GM19035 (cell line): ENCODE data around the gene SEPHS1.
A peak's percentile ranks its signal among the peaks of the same experiment; 100 is the strongest.
"Not testable (repeated sequence)": the region's sequence is repeated elsewhere in the genome, so short reads cannot be mapped to it uniquely, and the experiment has no call there.

Experiments used
- ATAC-seq: cut with Tn5 transposase; IDR thresholded peaks from one replicate; pipeline ENCODE4 v1.9.1; 2021; ENCODE audit not compliant: unreplicated experiment

SEPHS1 gene

DNA sequence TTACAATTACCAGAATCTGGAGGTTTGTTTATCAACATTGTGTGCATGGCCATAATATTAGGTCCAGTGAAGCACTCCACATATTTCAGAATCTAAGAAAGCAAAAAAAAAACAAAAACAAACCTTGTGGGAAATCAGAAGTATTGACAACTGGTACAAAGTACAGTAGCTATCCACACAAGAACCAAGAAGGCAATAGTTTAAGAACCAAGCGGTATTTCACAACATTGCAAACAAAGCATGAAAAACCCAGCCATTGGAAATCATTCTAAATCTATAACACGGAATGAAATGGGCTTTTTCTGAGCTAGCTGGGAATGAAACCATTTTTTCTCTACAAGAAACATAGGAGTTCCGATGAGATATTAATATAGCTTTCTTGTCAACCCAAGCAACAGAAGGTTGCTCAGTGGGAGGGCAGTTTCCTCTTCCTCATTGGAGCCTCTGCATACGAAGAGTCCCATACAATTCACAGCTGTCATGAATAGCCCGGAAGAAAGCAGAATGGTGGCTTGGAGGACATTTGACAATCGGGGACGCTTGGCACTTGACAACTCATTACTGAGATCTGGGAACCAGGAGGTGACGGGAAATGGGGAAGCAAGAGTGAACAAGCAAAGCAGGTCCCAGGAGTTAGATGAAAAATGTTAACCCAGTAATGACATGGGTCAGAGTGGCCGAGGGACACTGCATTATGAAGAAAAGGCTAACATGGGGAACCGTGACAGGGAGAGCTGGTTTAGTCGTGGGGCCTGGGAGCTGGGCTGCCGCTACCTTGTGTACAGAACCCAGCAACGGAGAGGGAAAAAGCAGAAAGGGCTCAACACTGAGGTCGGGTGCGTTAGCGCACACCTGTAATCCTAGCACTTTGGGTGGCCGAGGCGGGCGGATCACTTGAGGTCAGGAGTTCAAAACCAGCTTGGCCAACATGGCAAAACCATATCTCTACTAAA, 56.0 kb downstream of the SEPHS1 start:
- ATAC-seq: no peak

DNA sequence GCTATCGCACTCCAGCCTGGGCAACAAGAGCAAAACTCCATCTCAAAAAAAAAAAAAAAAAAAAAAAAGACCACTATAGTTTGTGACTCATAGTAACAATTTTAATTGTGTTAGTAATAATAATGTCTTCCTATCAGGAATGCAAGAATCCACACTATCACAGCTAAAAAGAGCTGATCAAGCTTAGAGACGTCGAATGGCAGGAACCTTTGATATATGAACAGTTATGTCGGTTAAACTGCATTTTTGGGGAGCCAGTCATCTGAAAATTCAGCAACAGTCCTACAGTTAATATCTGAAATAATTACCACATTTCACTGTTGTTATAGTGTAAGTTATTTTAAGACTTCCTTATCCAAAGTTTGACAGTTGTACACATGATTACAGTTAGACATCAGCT, 57.0 kb downstream of the SEPHS1 start:
- ATAC-seq: no peak

DNA sequence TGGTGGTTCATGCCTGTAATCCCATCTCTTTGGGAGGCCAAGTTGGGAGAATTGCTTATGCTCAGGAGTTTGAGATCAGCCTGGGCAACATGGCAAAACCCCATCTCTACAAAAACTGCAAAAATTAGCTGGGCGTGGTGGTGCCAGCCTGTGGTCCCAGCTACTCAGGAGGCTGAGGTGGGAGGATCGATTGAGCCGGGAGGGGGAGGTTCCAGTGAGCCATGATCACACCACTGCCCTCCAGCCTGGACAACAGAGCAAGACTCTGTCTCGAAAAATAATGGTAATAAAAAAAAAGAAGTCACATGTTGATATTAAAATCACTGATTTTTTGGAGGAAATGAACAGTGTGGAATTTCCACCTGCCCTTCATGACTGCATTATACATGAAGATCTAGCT, 64.0 kb downstream of the SEPHS1 start:
- ATAC-seq: no peak

DNA sequence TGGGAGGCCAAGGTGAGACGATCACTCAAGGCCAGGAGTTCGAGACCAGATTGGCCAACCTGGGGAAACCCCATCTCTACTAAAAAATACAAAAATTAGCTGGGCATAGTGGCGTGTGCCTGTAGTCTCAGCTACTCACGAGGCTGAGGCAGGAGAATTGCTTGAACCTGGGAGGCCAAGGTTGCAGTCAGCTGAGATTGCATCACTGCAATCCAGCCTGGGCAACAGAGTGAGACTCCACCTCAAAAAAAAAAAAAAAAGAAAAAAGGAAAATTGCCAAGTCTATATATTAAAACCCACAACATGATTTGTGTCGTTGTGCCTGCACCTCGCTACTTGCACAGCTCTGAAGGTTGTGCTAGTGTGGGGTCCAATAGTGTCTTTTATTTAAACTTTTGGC, 65.7 kb downstream of the SEPHS1 start:
- not testable (repeated sequence) for ATAC-seq

DNA sequence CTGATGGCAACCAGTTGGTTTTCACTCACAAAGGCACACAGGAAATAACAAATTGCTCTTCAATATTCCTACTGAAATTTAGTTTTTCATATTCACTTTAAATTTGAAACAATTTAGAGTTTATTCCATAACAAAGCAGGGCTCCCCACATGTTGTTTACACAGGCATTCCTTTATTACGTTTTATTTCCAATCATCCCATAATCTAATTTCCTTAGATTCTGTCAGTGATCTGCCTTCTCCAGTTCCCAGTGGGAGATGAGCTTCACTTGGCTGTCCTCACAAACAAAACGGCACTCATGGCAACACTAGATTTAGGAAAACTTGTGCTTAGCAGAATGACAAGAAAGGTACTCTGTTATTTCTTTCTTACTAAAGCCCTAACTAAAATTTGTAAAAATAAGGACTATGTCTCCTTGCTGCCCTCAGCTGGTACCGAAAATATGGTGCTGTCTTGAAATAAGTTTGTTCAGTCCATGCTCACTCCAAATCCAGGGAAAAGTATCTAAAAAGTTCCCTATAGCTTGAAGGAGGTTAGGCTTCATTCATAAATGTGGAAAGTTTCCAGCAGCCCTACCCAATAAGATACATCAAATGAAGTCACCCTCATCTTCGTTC, 71.2 kb downstream of the SEPHS1 start:
- ATAC-seq: no peak

DNA sequence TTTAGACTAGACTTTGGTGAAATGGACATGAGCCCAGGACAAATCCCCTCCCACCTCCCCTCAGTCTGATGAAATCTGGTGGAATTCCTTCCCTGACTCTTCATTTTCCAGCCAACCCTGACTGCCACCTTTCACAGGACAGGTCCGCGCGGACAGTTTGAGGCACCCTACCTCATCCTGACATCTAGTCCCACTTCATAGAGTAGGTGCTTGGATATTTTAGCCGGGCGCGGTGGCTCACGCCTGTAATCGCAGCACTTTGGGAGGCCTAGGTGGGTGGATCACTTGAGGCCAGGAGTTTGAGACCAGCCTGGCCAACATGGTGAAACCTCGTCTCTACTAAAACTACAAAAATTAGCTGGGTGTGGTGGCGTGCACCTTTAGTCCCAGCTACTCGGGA, 71.9 kb downstream of the SEPHS1 start:
- ATAC-seq: not testable (repeated sequence)

DNA sequence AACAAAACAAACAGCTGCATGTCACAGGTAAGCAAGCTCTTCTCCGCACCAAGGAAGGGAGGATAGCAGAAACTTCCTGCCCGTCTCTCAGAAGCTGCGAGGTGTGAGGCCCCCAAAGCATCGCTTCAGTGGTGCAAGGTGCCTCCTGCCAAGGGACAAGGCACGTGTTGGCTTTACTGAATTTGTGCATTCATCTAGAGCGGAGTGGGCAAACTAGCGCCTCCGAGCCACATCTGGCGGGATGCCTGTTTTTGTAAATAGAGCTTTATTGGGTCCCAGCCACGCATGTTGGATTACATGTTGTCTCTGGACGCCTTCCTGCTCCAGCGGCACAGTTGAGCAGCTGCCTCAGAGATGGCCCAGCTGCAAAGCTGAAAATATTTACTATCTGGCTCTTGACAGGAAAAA, 75.9 kb downstream of the SEPHS1 start:
- peak; percentile 46 for ATAC-seq

DNA sequence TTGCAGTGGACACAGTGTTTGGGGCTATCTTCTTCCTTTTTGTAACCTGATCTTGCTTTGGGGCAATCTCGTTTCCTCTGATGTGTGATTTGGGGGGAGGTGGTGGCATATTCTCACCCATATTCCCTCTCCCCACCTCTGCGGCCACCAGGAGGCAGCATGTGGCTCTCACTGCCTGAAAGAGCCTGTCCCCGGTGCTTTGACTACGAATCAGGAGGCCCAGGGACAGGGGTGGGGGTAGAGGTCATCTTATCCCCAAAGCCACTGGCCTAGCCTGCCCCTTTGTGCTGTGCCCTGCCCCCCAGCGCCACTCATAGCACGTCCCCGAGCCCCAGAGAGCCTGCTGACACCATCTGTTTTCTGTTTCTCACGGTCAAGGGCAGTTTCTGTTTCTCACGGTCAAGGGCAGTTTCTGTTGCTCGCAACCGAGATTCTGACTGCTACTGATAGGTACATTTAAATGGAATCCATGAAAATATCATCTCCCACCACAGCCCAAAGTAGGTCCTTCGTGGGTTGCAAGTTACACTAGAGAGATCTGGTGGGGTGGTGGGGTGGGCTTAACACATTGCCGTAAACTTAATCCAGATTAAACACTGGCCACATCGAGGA, 76.4 kb downstream of the SEPHS1 start:
- ATAC-seq: peak; percentile 91

DNA sequence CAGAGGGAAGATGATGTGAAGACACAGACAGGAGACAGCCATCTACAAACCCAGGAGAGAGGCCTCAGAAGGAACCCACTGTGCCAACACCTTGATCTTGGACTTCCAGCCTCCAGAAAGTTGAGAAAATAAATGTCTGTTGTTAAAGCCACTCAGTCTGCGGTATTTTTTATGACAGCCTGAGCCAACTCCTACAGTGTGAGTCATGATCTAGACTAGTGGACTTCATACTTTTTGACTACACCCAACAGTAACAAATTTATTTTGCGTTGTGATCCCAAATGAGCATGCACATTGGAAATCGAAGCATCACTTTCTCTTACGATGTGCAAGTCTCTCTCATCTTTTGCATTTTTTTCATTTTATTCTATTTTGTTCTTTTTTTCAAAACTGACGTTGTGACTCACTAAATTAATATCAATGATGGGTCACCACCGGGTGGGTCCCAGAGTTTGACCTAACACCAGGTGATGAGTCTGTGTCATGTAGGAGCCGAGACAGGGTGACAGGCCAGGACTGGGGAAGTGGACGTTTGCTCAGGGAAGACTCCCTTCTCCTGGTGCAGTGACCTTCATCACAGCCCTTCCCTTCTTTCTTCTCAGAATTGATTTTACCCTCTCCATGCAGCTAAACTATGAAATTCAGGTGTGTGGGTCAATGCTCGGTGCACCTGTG, 77.1 kb downstream of the SEPHS1 start:
- no peak for ATAC-seq

DNA sequence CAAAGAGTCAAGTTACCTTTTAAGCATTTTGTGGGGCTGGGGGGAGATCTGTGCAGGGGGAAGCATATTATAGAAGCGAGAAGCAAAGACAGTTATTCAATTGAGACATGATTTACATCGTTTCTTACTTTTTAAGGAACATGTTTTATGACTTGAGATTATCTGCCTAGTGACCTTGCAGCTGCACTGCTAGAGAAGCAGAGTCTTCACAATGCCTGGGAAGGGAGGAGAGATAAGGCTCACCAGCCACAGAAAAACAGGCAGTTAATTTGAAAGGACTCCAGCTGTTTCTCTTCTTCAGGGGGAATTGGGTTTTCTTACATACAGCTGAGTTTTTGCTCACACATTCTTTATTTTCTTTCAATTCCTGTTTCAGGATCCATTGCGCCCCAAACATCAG, 79.3 kb downstream of the SEPHS1 start:
- ATAC-seq: no peak

DNA sequence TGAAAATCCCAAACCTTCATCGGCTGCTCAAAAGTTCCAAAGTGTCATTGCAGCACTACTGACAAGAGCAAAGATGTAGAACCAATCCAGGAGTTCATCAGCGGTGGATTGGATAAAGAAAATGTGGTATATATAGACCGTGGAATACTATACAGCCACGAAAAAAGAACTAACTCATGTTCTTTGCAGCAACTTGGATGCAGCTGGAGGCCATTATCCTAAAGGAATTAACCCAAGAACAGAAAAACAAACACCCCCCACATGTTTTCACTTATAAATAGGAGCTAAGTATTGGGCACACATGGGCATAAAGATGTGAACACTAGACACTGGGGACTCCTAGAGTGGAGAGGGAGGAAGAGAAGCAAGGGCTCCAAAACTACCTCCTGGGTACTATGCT, 79.8 kb downstream of the SEPHS1 start:
- ATAC-seq: no peak
